Neutrophil (primary cell): ENCODE measurements around the gene IL3RA.

Experiments used
- H3K27ac ChIP-seq: fragments of 200-600 bp; sonication (generic); 2 replicates; pipeline ENCODE4 v1.5.1; 2016; ENCODE audit warnings: mild to moderate bottlenecking, moderate library complexity
- H3K27me3 ChIP-seq: fragments of 200-600 bp; sonication (generic); 2 replicates; pipeline ENCODE4 v1.6.0; 2016; ENCODE audit warnings: mild to moderate bottlenecking
- H3K36me3 ChIP-seq: fragments of 200-600 bp; sonication (generic); 2 replicates; pipeline ENCODE4 v1.5.1; 2017
- H3K4me1 ChIP-seq, 2 experiments: fragments of 200-600 bp in 1 of 2; sonication (generic) in 1 of 2; 1 replicate in 1 of 2; 2 replicates in 1 of 2; pipeline versions ENCODE4 v1.5.1 to v1.6.1; 2013 to 2016; ENCODE audit warnings: low read depth in 1 of 2, low read length in 1 of 2, mild to moderate bottlenecking in 1 of 2, moderate library complexity in 1 of 2; ENCODE audit not compliant: control insufficient read depth in 1 of 2, insufficient read depth in 1 of 2
- H3K4me3 ChIP-seq, 2 experiments: fragments of 200-600 bp in 1 of 2; sonication (generic) in 1 of 2; 1 replicate in 1 of 2; 2 replicates in 1 of 2; pipeline ENCODE4 v1.5.1; 2013 to 2016; ENCODE audit warnings: low read depth in 1 of 2, low read length in 1 of 2, mild to moderate bottlenecking in 1 of 2, moderate library complexity in 1 of 2
- H3K9me3 ChIP-seq: fragments of 200-600 bp; sonication (generic); 2 replicates; pipeline ENCODE4 v1.5.1; 2016
- CTCF ChIP-seq: fragments of 200-600 bp; sonication (generic); IDR thresholded peaks from 2 replicates; pipeline ENCODE4 v1.5.1; 2016; ENCODE audit warnings: antibody characterized with exemption

IL3RA gene

GRCh38 chrX:1392376-1393068, 55.9 kb downstream of the IL3RA start:
- H3K4me1 ChIP-seq = peaks cover 8 to 10% of the 10 kb centered on the region in 2 experiments
- no peaks in the 10 kb centered on the region for H3K9me3 ChIP-seq
- no peaks in the 10 kb centered on the region for H3K27me3 ChIP-seq
- H3K27ac ChIP-seq = peak overlapping the region; percentile 91
- H3K36me3 ChIP-seq = peaks cover 34% of the 10 kb centered on the region
- TF ChIP-seq CTCF = no peak
- H3K4me3 ChIP-seq = peak overlapping the region; percentile 99 to 100

GRCh38 chrX:1393871-1394615, 57.5 kb downstream of the IL3RA start:
- no peaks in the 10 kb centered on the region for H3K9me3 ChIP-seq
- H3K4me1 ChIP-seq = peaks cover 8 to 10% of the 10 kb centered on the region in 2 experiments
- H3K36me3 ChIP-seq = peaks cover 32% of the 10 kb centered on the region
- H3K4me3 ChIP-seq = no peak overlapping the region
- no peak for TF ChIP-seq CTCF
- H3K27me3 ChIP-seq = no peaks in the 10 kb centered on the region
- no peak overlapping the region for H3K27ac ChIP-seq

- Histone ChIP-seq H3K27me3 (no peaks in the 10 kb centered on the region), H3K4me3 (no peak overlapping the region), H3K9me3 (no peaks in the 10 kb centered on the region), H3K27ac (no peak overlapping the region), H3K4me1 (peaks cover 8 to 10% of the 10 kb centered on the region in 2 experiments), H3K36me3 (peaks cover 25% of the 10 kb centered on the region)
- TF ChIP-seq CTCF = no peak
These were observed 58.3 kb downstream of the IL3RA start for GRCh38 chrX:1394731-1395501.

- no peak for TF ChIP-seq CTCF
- peaks cover 30% of the 10 kb centered on the region for H3K36me3 ChIP-seq
- no peaks in the 10 kb centered on the region for H3K27me3 ChIP-seq
- H3K9me3 ChIP-seq = no peaks in the 10 kb centered on the region
- peaks cover 7 to 10% of the 10 kb centered on the region in 2 experiments for H3K4me1 ChIP-seq
- no peak overlapping the region for H3K27ac ChIP-seq
- no peak overlapping the region for H3K4me3 ChIP-seq
These were observed 59.1 kb downstream of the IL3RA start for GRCh38 chrX:1395646-1396216.

- Histone ChIP-seq H3K9me3 (no peaks in the 10 kb centered on the region), H3K4me1 (peaks cover 0 to 3% of the 10 kb centered on the region in 2 experiments), H3K36me3 (peaks cover 43% of the 10 kb centered on the region), H3K27ac (no peak overlapping the region), H3K4me3 (no peak overlapping the region), H3K27me3 (no peaks in the 10 kb centered on the region)
- TF ChIP-seq CTCF = no peak
These were observed 60.4 kb downstream of the IL3RA start for GRCh38 chrX:1397001-1397400.
